KMS-11 (cell line): ENCODE results near the gene MATN3.
A peak's percentile ranks its signal among the peaks of the same experiment; 100 is the strongest.

Experiments used
- H2AFZ ChIP-seq: fragments of 200-600 bp; sonication (generic); 2 replicates; pipeline ENCODE4 v1.6.1; 2016; ENCODE audit warnings: antibody characterized with exemption, mixed run types, low read depth
- H3K27ac ChIP-seq: fragments of 200-600 bp; sonication (generic); 2 replicates; pipeline ENCODE4 v1.6.1; 2016; ENCODE audit warnings: mild to moderate bottlenecking, mixed run types
- H3K27me3 ChIP-seq: fragments of 200-600 bp; sonication (generic); 2 replicates; pipeline ENCODE4 v1.6.1; 2017; ENCODE audit warnings: mild to moderate bottlenecking, low read depth, mixed run types, moderate library complexity; ENCODE audit not compliant: insufficient read depth
- H3K36me3 ChIP-seq: fragments of 200-600 bp; sonication (generic); 2 replicates; pipeline ENCODE4 v1.6.1; 2017; ENCODE audit warnings: mild to moderate bottlenecking, mixed run types; ENCODE audit not compliant: insufficient read depth
- H3K4me1 ChIP-seq: fragments of 200-600 bp; sonication (generic); 2 replicates; pipeline ENCODE4 v1.6.1; 2016; ENCODE audit warnings: mild to moderate bottlenecking, low read depth, mixed run types; ENCODE audit not compliant: poor library complexity, severe bottlenecking
- H3K4me2 ChIP-seq: fragments of 200-600 bp; sonication (generic); 2 replicates; pipeline ENCODE4 v1.7.0; 2016; ENCODE audit warnings: mild to moderate bottlenecking, mixed run types
- H3K4me3 ChIP-seq: fragments of 200-600 bp; sonication (generic); IDR thresholded peaks from 2 replicates; pipeline ENCODE4 v1.6.1; 2017; ENCODE audit warnings: low read depth, low read length, mixed read lengths; ENCODE audit not compliant: insufficient read depth
- H3K79me2 ChIP-seq: fragments of 200-600 bp; sonication (generic); 2 replicates; pipeline ENCODE4 v1.6.1; 2016; ENCODE audit warnings: low read depth, mixed run types; ENCODE audit not compliant: insufficient read depth
- H3K9ac ChIP-seq: fragments of 200-600 bp; sonication (generic); 2 replicates; pipeline ENCODE4 v1.6.1; 2016; ENCODE audit warnings: mild to moderate bottlenecking, mixed run types
- H4K20me1 ChIP-seq: fragments of 200-600 bp; sonication (generic); 2 replicates; pipeline ENCODE4 v1.6.1; 2016; ENCODE audit warnings: mild to moderate bottlenecking, mixed run types; ENCODE audit not compliant: insufficient read depth
- CTCF ChIP-seq: fragments of 200-600 bp; sonication (generic); conservative IDR thresholded peaks from 2 replicates; pipeline ENCODE4 v1.6.1; 2017; ENCODE audit warnings: low read depth, mild to moderate bottlenecking, antibody characterized with exemption, low read length, moderate library complexity, mixed read lengths

MATN3 gene

DNA sequence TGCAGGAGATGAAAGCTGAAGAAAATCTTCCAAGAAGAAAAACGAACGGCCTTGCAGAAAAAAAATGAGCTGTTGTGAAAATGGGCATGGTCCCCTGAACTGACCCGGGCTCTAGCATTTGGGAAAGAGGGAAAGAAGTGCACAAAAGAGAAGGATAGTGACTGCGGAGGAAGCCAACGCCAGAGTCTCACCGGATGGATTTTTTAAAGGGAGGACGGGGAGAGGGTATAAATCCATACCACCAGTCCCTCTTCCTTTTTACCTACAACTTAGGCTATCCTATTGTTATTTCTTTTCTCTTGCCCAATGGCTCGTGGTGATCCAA, 23.2 kb downstream of the MATN3 start:
- Histone ChIP-seq H3K36me3 (no peaks in the 10 kb centered on the region; the same call in 1 of the 2 replicates), H3K79me2 (no peaks in the 10 kb centered on the region), H4K20me1 (no peaks in the 10 kb centered on the region), H3K4me3 (peak overlapping the region; percentile 88), H3K27ac (no peak overlapping the region), H3K27me3 (no peaks in the 10 kb centered on the region), H2AFZ (peak overlapping the region; percentile 96), H3K4me2 (peak overlapping the region; percentile 80), H3K4me1 (peaks cover 9% of the 10 kb centered on the region), H3K9ac (peak overlapping the region; percentile 54; the same call in 1 of the 2 replicates)
- no peak for TF ChIP-seq CTCF

DNA sequence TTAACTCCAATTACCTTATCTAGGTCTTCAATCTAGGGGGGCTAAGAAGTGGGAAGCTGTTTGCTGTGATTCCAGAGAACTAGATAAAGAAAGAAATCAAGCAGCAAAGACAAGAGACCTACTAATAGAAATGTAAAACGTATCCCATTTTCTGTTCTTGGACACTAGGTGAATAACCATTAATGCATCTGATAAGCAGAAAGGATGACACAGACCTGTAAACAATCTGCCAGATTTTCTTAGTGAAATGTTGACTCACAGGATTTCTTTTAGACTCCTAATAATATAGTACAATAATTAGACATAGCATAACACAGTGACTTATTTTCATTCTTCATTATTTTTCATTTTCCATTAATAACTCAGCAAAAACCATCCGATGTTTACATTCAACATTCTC, 23.9 kb downstream of the MATN3 start:
- no peak overlapping the region for H3K4me3 ChIP-seq
- H3K79me2 ChIP-seq: no peaks in the 10 kb centered on the region
- H3K36me3 ChIP-seq: no peaks in the 10 kb centered on the region; the same call in 1 of the 2 replicates
- peaks cover 9% of the 10 kb centered on the region for H3K4me1 ChIP-seq
- H3K9ac ChIP-seq: no peak overlapping the region
- no peaks in the 10 kb centered on the region for H3K27me3 ChIP-seq
- H4K20me1 ChIP-seq: no peaks in the 10 kb centered on the region
- H3K4me2 ChIP-seq: peak overlapping the region; percentile 80; the same call in 1 of the 2 replicates
- no peak overlapping the region for H2AFZ ChIP-seq
- TF ChIP-seq CTCF: no peak
- H3K27ac ChIP-seq: no peak overlapping the region

DNA sequence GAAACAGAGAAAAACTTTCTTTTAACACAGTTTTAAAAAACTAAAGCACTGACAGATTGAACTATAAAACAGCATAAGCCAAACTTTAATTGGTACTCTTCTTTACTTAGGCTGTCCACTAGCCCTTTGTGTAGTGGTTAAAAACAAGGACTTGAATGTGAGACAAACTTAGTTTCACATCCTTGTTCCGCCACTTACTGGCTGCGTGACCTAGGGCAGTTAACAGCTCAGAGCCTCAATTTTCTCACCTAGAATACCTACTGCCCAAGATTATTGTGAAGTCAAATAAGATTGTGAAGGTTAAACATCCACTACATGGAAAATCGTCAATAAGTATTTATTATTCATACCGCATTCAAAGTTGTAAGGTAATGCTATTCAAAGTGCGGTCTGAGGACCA, 24.5 kb downstream of the MATN3 start:
- no peaks in the 10 kb centered on the region for H4K20me1 ChIP-seq
- no peak overlapping the region for H3K4me3 ChIP-seq
- no peaks in the 10 kb centered on the region for H3K27me3 ChIP-seq
- no peak overlapping the region for H2AFZ ChIP-seq
- H3K9ac ChIP-seq: no peak overlapping the region
- no peaks in the 10 kb centered on the region for H3K79me2 ChIP-seq
- H3K4me2 ChIP-seq: no peak overlapping the region
- no peak for TF ChIP-seq CTCF
- no peak overlapping the region for H3K27ac ChIP-seq
- peaks cover 9% of the 10 kb centered on the region for H3K4me1 ChIP-seq
- H3K36me3 ChIP-seq: no peaks in the 10 kb centered on the region; the same call in 1 of the 2 replicates

DNA sequence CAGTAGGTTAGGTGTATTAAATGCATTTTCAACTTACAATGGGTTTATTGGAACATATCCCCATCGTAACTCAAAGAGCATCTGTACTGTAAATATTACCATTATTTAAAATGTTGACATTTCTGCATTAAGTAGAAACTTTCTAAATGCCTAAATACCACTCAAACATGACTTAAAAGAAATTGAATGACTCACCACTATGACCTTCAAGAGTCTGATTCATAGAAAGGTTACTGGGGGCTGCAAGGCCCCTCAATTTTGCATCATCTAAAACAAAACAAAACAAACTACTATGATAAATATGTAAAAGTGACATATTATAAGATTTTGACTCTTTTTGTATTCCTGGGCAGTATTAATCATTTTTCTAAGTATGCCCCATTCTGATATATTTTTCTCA, 30.2 kb downstream of the MATN3 start:
- Histone ChIP-seq H3K27me3 (no peaks in the 10 kb centered on the region), H3K27ac (no peak overlapping the region), H4K20me1 (no peaks in the 10 kb centered on the region), H3K4me1 (no peaks in the 10 kb centered on the region), H3K9ac (no peak overlapping the region), H3K4me2 (no peak overlapping the region), H2AFZ (no peak overlapping the region), H3K4me3 (no peak overlapping the region), H3K36me3 (no peaks in the 10 kb centered on the region), H3K79me2 (no peaks in the 10 kb centered on the region)
- no peak for TF ChIP-seq CTCF
